Thyroid gland (tissue), 4 donors: Measurements from ENCODE around the gene BCAS3. TPM values are rescaled to one million over a fixed set of nuclear protein-coding genes. Genes with fewer than 3 reads are reported as not detected.

ENCODE experiments used
- DNase-seq, 2 donors: peaks; one replicate each; pipeline ENCODE4 v3.0.0-alpha.2; 2019
- H3K27ac ChIP-seq, 3 donors: fragments of 200-600 bp; sonication (generic); 1 replicate in 2 of 3; 2 replicates in 1 of 3; pipeline ENCODE4 v1.5.1; 2016 to 2019; ENCODE audit warnings: mild to moderate bottlenecking in 1 of 3, moderate library complexity in 1 of 3
- H3K27me3 ChIP-seq: fragments of 200-600 bp; sonication (generic); one replicate; pipeline ENCODE4 v1.5.1; 2019
- H3K36me3 ChIP-seq, 2 donors: fragments of 200-600 bp; sonication (generic); one replicate each; pipeline ENCODE4 v1.5.1; 2016 to 2019
- H3K4me1 ChIP-seq, 2 donors: fragments of 200-600 bp; sonication (generic); one replicate each; pipeline ENCODE4 v1.5.1; 2017 to 2019
- H3K4me3 ChIP-seq, 3 donors: fragments of 200-600 bp; sonication (generic); replicated peaks in 1 of 3; 1 replicate in 2 of 3; 2 replicates in 1 of 3; pipeline ENCODE4 v1.5.1; 2016; ENCODE audit warnings: mild to moderate bottlenecking in 1 of 3
- H3K9me3 ChIP-seq: fragments of 200-600 bp; sonication (generic); one replicate; pipeline ENCODE4 v1.5.1; 2017
- CTCF ChIP-seq, 6 experiments: fragments of 200-600 bp in 3 of 6; fragments of 450-650 bp in 3 of 6; sonication (generic) in 3 of 6; IDR thresholded peaks; one replicate each; pipeline ENCODE4 v1.5.1; 2016 to 2019; ENCODE audit warnings: antibody characterized with exemption in 6 of 6, mild to moderate bottlenecking in 2 of 6, inconsistent platforms in 1 of 6, moderate library complexity in 1 of 6
- POLR2A ChIP-seq, 2 donors: fragments of 450-650 bp; IDR thresholded peaks; one replicate each; pipeline ENCODE4 v1.6.1; 2017; ENCODE audit warnings: antibody characterized with exemption in 2 of 2, mild to moderate bottlenecking in 2 of 2, moderate library complexity in 1 of 2
- WGBS, 2 donors: methylation state at CpG; one replicate each; pipeline ENCODE4 v1.1.5; 2017; 5-methylcytosine and 5-hydroxymethylcytosine counted together
- intact Hi-C: fragments of 100-400 bp; cut with DNase I; formaldehyde crosslinking; loops from one replicate; pipeline ENCODE4 v1.15.1; 2023
- total RNA-seq, 4 donors: library from RNA; depleted of rRNA; stranded (reverse); fragments of >200 nt; gene quantifications; one replicate each; pipeline ENCODE4 v1.2.3, GENCODE V29; 2016

BCAS3 gene
- total RNA-seq, 4 donors from 2014 or later: 41.8 to 78.7 (median 51.6) TPM

DNA sequence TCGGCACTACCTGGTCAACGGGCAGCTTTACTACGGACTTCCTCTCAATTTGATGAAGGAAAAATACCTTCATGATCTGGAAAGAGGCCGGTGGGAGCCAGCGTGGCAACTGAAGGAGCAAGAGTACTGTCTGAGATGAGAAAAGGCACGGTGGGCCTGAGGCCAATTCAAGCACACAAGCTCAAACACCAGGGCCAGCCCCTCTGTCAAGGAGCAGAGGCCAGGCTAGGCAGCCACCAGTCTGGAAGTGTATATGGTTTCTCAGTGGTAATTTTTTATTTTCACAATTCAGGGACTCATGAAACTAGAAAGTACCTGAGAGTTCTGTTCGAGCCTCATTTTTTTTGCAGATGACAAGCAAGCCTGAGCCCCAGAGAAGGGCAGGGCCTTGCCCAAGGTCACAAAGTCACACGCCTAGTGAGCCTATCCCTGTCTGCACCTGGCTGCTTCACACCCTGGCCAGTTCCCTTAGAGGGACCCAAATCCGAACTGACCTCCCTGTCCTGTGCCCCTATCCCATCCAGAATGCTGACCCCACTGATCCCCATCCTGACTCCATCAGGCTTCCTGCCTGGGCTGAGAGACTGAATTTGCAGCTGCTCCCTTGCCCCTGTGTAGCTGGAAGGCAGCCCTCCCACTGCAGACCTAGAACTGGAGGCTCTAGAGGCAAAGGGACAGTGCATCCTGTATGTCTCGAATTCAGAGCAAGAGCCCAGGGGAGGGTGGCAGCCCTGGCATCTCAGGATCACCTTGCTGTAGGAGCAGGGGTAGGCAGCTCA lies 717.2 kb downstream of the BCAS3 start:
- WGBS, 2 donors: 91 to 96% methylated on average over 8 to 9 of the region's 10 CpGs
- Histone ChIP-seq H3K4me3 (no peak overlapping the region), H3K27ac (peak overlapping the region in 1 of 3 donors; percentile 95)

DNA sequence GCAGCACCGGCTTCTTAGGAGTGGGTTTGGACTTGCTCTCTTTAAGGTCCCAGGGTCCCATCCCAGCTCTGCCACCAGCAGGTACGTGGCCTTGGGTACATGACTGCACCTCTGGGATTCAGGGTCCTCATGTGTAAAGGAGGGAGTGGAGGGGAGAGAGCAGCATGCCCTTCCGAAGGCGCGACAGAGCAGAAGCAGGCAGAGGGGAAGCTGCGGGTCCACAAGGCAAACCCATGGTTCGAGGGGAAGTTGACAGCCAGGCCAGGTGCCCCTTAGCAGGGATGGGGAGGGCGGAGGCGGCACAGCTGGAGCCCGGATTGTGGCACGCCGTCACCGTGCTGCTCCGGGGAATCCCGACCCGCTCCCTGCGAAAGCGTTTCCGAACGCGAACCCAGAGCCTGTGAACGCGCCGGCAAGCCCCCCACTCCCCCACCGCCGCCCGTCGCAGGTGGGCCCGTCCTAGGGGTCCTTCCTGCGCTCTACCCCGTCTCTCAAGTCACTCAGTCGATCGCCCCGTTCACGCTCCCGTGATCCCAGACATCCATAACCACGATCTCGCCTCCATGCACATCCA lies 717.8 kb downstream of the BCAS3 start:
- H3K4me3 ChIP-seq: no peak overlapping the region
- no peaks in the 10 kb centered on the region for H3K9me3 ChIP-seq
- TF ChIP-seq CTCF (IDR thresholded peaks at IDR 0.05): no peak
- no peak for TF ChIP-seq POLR2A (IDR thresholded peaks at IDR 0.05)
- H3K27me3 ChIP-seq: peaks cover 16% of the 10 kb centered on the region
- DNase-seq: no peak
- H3K36me3 ChIP-seq: no peaks in the 10 kb centered on the region
- peak overlapping the region in 1 of 3 donors; percentile 95 for H3K27ac ChIP-seq
- intact Hi-C loops: loop anchor here (5.0 kb wide), 1 partner anchor 188 kb away; no protein-coding TSS in a partner anchor
- H3K4me1 ChIP-seq: peaks cover 12 to 28% of the 10 kb centered on the region in 2 donors
- 52 to 53% methylated on average over 36 of the region's 38 CpGs for WGBS, 2 donors

More for the DNA sequence above, 717.2 kb downstream of the BCAS3 start:
- Histone ChIP-seq H3K9me3 (no peaks in the 10 kb centered on the region), H3K27me3 (peaks cover 16% of the 10 kb centered on the region), H3K36me3 (no peaks in the 10 kb centered on the region), H3K4me1 (peaks cover 11 to 35% of the 10 kb centered on the region in 2 donors)
- intact Hi-C loops: loop anchor here (5.0 kb wide), 2 partner anchors 188 to 398 kb away; no protein-coding TSS in a partner anchor
- no peak for DNase-seq
- TF ChIP-seq POLR2A (IDR thresholded peaks at IDR 0.05) (no peak), CTCF (IDR thresholded peaks at IDR 0.05) (no peak)

DNA sequence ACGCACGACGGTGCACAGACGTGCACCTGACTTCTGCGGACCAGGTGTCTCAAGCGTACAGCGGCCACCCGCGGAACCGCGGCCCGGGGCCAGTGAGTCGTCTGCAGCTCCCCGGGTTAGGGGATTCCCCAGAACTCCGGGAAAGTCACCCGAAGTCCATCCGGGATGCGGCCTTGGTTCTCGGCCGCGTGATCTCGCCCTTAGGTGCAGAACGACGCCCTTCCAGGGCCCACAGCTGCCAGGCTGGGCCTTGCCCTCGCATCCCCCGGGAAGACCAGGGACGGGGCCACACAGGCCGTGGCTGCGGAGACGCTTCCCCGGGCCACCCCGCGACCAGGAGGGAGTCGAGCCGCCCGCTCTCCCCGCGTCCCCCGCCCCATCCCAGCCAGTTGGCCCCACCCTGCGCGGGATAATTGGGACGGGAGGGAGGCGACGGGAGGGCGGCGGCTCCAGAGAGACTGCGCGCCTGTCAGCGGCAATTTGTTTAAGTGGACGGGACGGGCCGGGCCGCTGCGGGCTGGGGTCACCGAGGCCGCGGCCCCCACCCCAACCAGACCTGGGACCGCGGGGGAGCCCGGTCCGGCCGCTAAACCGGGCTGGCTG lies 718.4 kb downstream of the BCAS3 start:
- TF ChIP-seq CTCF (IDR thresholded peaks at IDR 0.05): no peak
- no peak for TF ChIP-seq POLR2A (IDR thresholded peaks at IDR 0.05)
- DNase-seq: no peak
- intact Hi-C loops: loop anchor here (5.0 kb wide), 1 partner anchor 189 kb away; no protein-coding TSS in a partner anchor
- Histone ChIP-seq H3K36me3 (no peaks in the 10 kb centered on the region), H3K4me3 (peak overlapping the region in 1 of 3 donors; percentile 73), H3K27ac (peak overlapping the region in 2 of 3 donors; percentile 66 to 95), H3K9me3 (no peaks in the 10 kb centered on the region), H3K27me3 (peaks cover 16% of the 10 kb centered on the region), H3K4me1 (peaks cover 18 to 32% of the 10 kb centered on the region in 2 donors)
- 18 to 30% methylated on average over 7 to 8 of the region's 63 CpGs for WGBS, 2 donors

GRCh38 chr17:61396586-61397085 lies 719.0 kb downstream of the BCAS3 start:
- H3K9me3 ChIP-seq: no peaks in the 10 kb centered on the region
- H3K36me3 ChIP-seq: no peaks in the 10 kb centered on the region
- intact Hi-C loops: loop anchor here (5.0 kb wide), 1 partner anchor 189 kb away; no protein-coding TSS in a partner anchor
- no peak for DNase-seq
- H3K27me3 ChIP-seq: peaks cover 16% of the 10 kb centered on the region
- H3K4me1 ChIP-seq: peaks cover 20 to 35% of the 10 kb centered on the region in 2 donors
- peak in 1 of 2 donors; percentile 8 for TF ChIP-seq POLR2A (IDR thresholded peaks at IDR 0.05)
- no peak for TF ChIP-seq CTCF (IDR thresholded peaks at IDR 0.05)
- H3K4me3 ChIP-seq: peak overlapping the region in 1 of 3 donors; percentile 73
- 4% methylated on average over 12 of the region's 46 CpGs; no CpG with 5 or more reads in 1 of the 2 donors for WGBS, 2 donors
- H3K27ac ChIP-seq: peak overlapping the region; percentile 53 to 95 (median 66)
